OCI-LY7 (cell line): Measurements from ENCODE around the gene MRPL57. TPM values are rescaled to one million over a fixed set of nuclear protein-coding genes. Genes with fewer than 3 reads are reported as not detected.

Source experiments
- BruUV-seq: library from RNA; stranded (reverse); fragments of 400-500 nt; replicated peaks from 2 replicates; lab custom pipeline; 2021; lab: Mats Ljungman, UMichigan
- CTCF ChIA-PET: fragments of 300-600 bp; sonication (Branson Sonifier 250); formaldehyde crosslinking; loops from one replicate; lab custom pipeline; 2022; ENCODE audit warnings: antibody characterized with exemption; ENCODE audit not compliant: unreplicated experiment; lab: Charles Lee
- POLR2A ChIA-PET: fragments of 300-600 bp; sonication (Branson Sonifier 250); formaldehyde crosslinking; loops from one replicate; lab custom pipeline; 2022; ENCODE audit warnings: antibody characterized with exemption; lab: Charles Lee
- DNase-seq: peaks from one replicate; pipeline ENCODE4 v3.0.0-alpha.2; 2015; ENCODE audit warnings: low spot score
- H2AFZ ChIP-seq: fragments of 200-600 bp; sonication (generic), shearing (Covaris generic); 2 replicates; pipeline ENCODE4 v1.6.1; 2014; ENCODE audit warnings: mild to moderate bottlenecking, antibody characterized with exemption, low read length, moderate library complexity
- H3K27ac ChIP-seq: fragments of 200-600 bp; sonication (generic); 2 replicates; pipeline ENCODE4 v1.5.1; 2014; ENCODE audit warnings: mixed run types, low read depth, mild to moderate bottlenecking, moderate library complexity, low read length, inconsistent platforms; ENCODE audit not compliant: poor library complexity, severe bottlenecking
- H3K36me3 ChIP-seq: fragments of 200-600 bp; sonication (generic); 2 replicates; pipeline ENCODE4 v1.6.1; 2014; ENCODE audit warnings: mild to moderate bottlenecking, antibody characterized with exemption, low read length, moderate library complexity, mixed read lengths; ENCODE audit not compliant: insufficient read depth
- H3K4me1 ChIP-seq: fragments of 200-600 bp; sonication (generic); 2 replicates; pipeline ENCODE4 v1.5.1; 2014; ENCODE audit warnings: mild to moderate bottlenecking, low read length; ENCODE audit not compliant: insufficient read depth, poor library complexity, severe bottlenecking
- H3K4me2 ChIP-seq: fragments of 200-600 bp; sonication (generic); 2 replicates; pipeline ENCODE4 v1.6.1; 2014; ENCODE audit warnings: mild to moderate bottlenecking, low read length
- H3K4me3 ChIP-seq: fragments of 200-600 bp; sonication (generic); 2 replicates; pipeline ENCODE4 v1.5.1; 2014; ENCODE audit warnings: mild to moderate bottlenecking, low read depth, low read length; ENCODE audit not compliant: poor library complexity, severe bottlenecking
- H3K79me2 ChIP-seq: fragments of 200-600 bp; sonication (generic); 2 replicates; pipeline ENCODE4 v1.6.1; 2016; ENCODE audit warnings: low read depth, mild to moderate bottlenecking, low read length, moderate library complexity, mixed read lengths; ENCODE audit not compliant: insufficient read depth
- H3K9me2 ChIP-seq: fragments of 200-600 bp; sonication (generic); 2 replicates; pipeline ENCODE4 v1.6.1; 2016; ENCODE audit warnings: mild to moderate bottlenecking, low read length, mixed read lengths; ENCODE audit not compliant: insufficient read depth
- H3K9me3 ChIP-seq: fragments of 200-600 bp; sonication (generic); 2 replicates; pipeline ENCODE4 v1.6.1; 2014; ENCODE audit warnings: mild to moderate bottlenecking, mixed run types, low read length, mixed read lengths
- H4K20me1 ChIP-seq: fragments of 200-600 bp; sonication (generic); 2 replicates; pipeline ENCODE4 v1.6.1; 2014; ENCODE audit warnings: mild to moderate bottlenecking, antibody characterized with exemption, low read length, moderate library complexity, mixed read lengths; ENCODE audit not compliant: insufficient read depth
- EZH2phosphoT487 ChIP-seq: fragments of 200-600 bp; sonication (generic); IDR thresholded peaks from 2 replicates; pipeline ENCODE4 v1.6.1; 2018; ENCODE audit warnings: low read depth, borderline replicate concordance, mild to moderate bottlenecking, mixed run types, antibody characterized with exemption, low read length, moderate library complexity, mixed read lengths
- intact Hi-C: fragments of 100-400 bp; cut with micrococcal nuclease; formaldehyde crosslinking; loops from one replicate; pipeline ENCODE4 v1.10.0; 2022; ENCODE audit not compliant: unreplicated experiment
- total RNA-seq, 2 experiments: library from RNA; depleted of rRNA in 1 of 2; stranded (reverse); fragments of >200 nt in 1 of 2; shearing (Covaris generic) in 1 of 2; gene quantifications; 2 replicates each; pipeline ENCODE4 v1.2.3, GENCODE V29; 2014 to 2022
- TF ChIP-seq, protein P1 (sequence below): fragments of 200-600 bp; sonication (generic); conservative IDR thresholded peaks from 2 replicates; pipeline ENCODE4 v1.5.1; 2014; ENCODE audit warnings: mild to moderate bottlenecking, antibody characterized with exemption, low read length, moderate library complexity, mixed read lengths

Gene MRPL57
- total RNA-seq, 2 experiments from 2014 or later: 26.3 to 52.9 TPM

- TF ChIP-seq, protein P1, sequence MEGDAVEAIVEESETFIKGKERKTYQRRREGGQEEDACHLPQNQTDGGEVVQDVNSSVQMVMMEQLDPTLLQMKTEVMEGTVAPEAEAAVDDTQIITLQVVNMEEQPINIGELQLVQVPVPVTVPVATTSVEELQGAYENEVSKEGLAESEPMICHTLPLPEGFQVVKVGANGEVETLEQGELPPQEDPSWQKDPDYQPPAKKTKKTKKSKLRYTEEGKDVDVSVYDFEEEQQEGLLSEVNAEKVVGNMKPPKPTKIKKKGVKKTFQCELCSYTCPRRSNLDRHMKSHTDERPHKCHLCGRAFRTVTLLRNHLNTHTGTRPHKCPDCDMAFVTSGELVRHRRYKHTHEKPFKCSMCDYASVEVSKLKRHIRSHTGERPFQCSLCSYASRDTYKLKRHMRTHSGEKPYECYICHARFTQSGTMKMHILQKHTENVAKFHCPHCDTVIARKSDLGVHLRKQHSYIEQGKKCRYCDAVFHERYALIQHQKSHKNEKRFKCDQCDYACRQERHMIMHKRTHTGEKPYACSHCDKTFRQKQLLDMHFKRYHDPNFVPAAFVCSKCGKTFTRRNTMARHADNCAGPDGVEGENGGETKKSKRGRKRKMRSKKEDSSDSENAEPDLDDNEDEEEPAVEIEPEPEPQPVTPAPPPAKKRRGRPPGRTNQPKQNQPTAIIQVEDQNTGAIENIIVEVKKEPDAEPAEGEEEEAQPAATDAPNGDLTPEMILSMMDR: no peak
- TF ChIP-seq EZH2phosphoT487: no peak
- Histone ChIP-seq H3K9me3 (no peaks in the 10 kb centered on the region), H4K20me1 (no peaks in the 10 kb centered on the region), H3K4me3 (no peak overlapping the region), H3K4me2 (no peak overlapping the region), H2AFZ (no peak overlapping the region), H3K27ac (no peak overlapping the region), H3K9me2 (no peaks in the 10 kb centered on the region), H3K36me3 (no peaks in the 10 kb centered on the region), H3K79me2 (no peaks in the 10 kb centered on the region), H3K4me1 (no peaks in the 10 kb centered on the region)
- CTCF ChIA-PET: no interaction called here
- no peak for DNase-seq
- POLR2A ChIA-PET: no interaction called here
- no TSS peak for BruUV-seq
- intact Hi-C loops: no loop called here
Observed at GRCh38 chr13:21221268-21221667, 44.8 kb downstream of the MRPL57 start.

DNA sequence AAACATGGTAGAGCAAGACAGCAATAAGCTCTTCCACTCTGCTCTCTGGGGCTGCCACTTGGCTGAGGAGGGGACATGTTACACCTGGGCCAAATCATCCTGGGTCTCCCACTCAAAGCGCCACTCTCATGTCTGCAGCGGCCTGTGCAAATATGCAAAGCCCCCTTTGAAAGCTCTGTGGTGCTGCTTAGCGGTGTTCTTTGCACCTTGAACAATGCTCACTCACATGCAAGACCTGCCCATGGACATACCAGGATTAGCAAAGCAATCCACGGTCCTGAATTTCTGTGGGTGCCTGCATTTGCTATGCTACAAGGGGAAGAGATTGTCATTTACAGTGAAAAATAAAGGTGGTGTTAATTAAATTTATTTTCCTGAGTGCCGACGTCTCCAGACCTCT lies 48.6 kb downstream of the MRPL57 start:
- BruUV-seq: no TSS peak
- CTCF ChIA-PET: no interaction called here
- H3K79me2 ChIP-seq: no peaks in the 10 kb centered on the region
- no peaks in the 10 kb centered on the region for H3K9me2 ChIP-seq
- no peak for TF ChIP-seq EZH2phosphoT487
- TF ChIP-seq, protein P1: no peak
- H3K4me3 ChIP-seq: no peak overlapping the region
- no peak overlapping the region for H2AFZ ChIP-seq
- no peaks in the 10 kb centered on the region for H3K9me3 ChIP-seq
- H4K20me1 ChIP-seq: no peaks in the 10 kb centered on the region
- no peaks in the 10 kb centered on the region for H3K36me3 ChIP-seq
- intact Hi-C loops: no loop called here
- DNase-seq: no peak
- H3K27ac ChIP-seq: no peak overlapping the region
- POLR2A ChIA-PET: interaction anchor here (0.7 kb wide), 1 partner anchor 205 kb away, joined by 3 read pairs; no protein-coding TSS in a partner anchor
- no peaks in the 10 kb centered on the region for H3K4me1 ChIP-seq
- H3K4me2 ChIP-seq: no peak overlapping the region

DNA sequence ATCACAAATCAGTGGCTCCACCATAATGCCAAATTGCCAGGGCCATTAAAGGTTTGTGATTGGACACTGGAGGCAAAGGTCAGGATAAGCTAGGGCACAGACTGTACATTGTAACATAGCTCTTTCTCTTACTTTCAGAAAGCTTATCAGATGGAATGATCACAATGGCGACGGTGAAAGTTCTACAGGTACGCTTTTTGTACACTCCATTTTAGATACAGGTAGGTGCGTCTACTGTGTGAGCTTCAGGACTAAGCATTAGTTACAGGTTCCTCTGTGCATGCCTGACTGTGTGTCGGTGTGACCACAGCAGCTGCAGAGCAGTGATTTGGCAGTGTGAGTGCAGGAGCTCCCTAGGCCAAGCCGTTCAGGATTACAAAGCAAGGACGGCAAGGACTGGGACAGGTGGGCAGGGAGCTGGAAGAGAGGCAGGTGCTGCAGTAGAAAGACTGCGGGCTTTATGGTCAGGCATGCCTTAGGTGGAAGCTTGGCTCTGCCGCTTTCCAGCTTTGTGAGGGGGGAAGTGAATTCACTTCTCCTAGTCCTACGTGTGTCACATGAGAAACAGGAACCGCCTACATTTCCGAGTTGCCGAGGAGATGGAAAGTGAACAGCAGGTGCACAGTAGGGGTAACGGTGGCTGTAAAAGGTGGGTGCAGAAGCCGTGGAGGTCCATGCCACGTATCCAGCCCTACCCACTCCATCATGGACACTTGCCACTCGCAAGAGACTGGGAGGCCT lies 49.6 kb downstream of the MRPL57 start:
- ChIA-PET POLR2A (no interaction called here), CTCF (no interaction called here)
- H2AFZ ChIP-seq: no peak overlapping the region
- no peaks in the 10 kb centered on the region for H3K36me3 ChIP-seq
- TF ChIP-seq, protein P1: no peak
- no peak for TF ChIP-seq EZH2phosphoT487
- H3K27ac ChIP-seq: no peak overlapping the region
- DNase-seq: no peak
- H3K9me3 ChIP-seq: no peaks in the 10 kb centered on the region
- H4K20me1 ChIP-seq: no peaks in the 10 kb centered on the region
- intact Hi-C loops: no loop called here
- no peaks in the 10 kb centered on the region for H3K79me2 ChIP-seq
- BruUV-seq: no TSS peak
- H3K4me3 ChIP-seq: no peak overlapping the region
- no peak overlapping the region for H3K4me2 ChIP-seq
- no peaks in the 10 kb centered on the region for H3K9me2 ChIP-seq
- H3K4me1 ChIP-seq: no peaks in the 10 kb centered on the region
